KMS-11 (cell line): ENCODE results near the gene RANBP3.
"Not testable (repeated sequence)": the region's sequence is repeated elsewhere in the genome, so short reads cannot be mapped to it uniquely, and the experiment has no call there.

Source experiments
- H2AFZ ChIP-seq: fragments of 200-600 bp; sonication (generic); 2 replicates; pipeline ENCODE4 v1.6.1; 2016; ENCODE audit warnings: antibody characterized with exemption, mixed run types, low read depth
- H3K27ac ChIP-seq: fragments of 200-600 bp; sonication (generic); 2 replicates; pipeline ENCODE4 v1.6.1; 2016; ENCODE audit warnings: mild to moderate bottlenecking, mixed run types
- H3K27me3 ChIP-seq: fragments of 200-600 bp; sonication (generic); 2 replicates; pipeline ENCODE4 v1.6.1; 2017; ENCODE audit warnings: mild to moderate bottlenecking, low read depth, mixed run types, moderate library complexity; ENCODE audit not compliant: insufficient read depth
- H3K36me3 ChIP-seq: fragments of 200-600 bp; sonication (generic); 2 replicates; pipeline ENCODE4 v1.6.1; 2017; ENCODE audit warnings: mild to moderate bottlenecking, mixed run types; ENCODE audit not compliant: insufficient read depth
- H3K4me1 ChIP-seq: fragments of 200-600 bp; sonication (generic); 2 replicates; pipeline ENCODE4 v1.6.1; 2016; ENCODE audit warnings: mild to moderate bottlenecking, low read depth, mixed run types; ENCODE audit not compliant: poor library complexity, severe bottlenecking
- H3K4me2 ChIP-seq: fragments of 200-600 bp; sonication (generic); 2 replicates; pipeline ENCODE4 v1.7.0; 2016; ENCODE audit warnings: mild to moderate bottlenecking, mixed run types
- H3K4me3 ChIP-seq: fragments of 200-600 bp; sonication (generic); IDR thresholded peaks from 2 replicates; pipeline ENCODE4 v1.6.1; 2017; ENCODE audit warnings: low read depth, low read length, mixed read lengths; ENCODE audit not compliant: insufficient read depth
- H3K79me2 ChIP-seq: fragments of 200-600 bp; sonication (generic); 2 replicates; pipeline ENCODE4 v1.6.1; 2016; ENCODE audit warnings: low read depth, mixed run types; ENCODE audit not compliant: insufficient read depth
- H3K9ac ChIP-seq: fragments of 200-600 bp; sonication (generic); 2 replicates; pipeline ENCODE4 v1.6.1; 2016; ENCODE audit warnings: mild to moderate bottlenecking, mixed run types
- H4K20me1 ChIP-seq: fragments of 200-600 bp; sonication (generic); 2 replicates; pipeline ENCODE4 v1.6.1; 2016; ENCODE audit warnings: mild to moderate bottlenecking, mixed run types; ENCODE audit not compliant: insufficient read depth
- CTCF ChIP-seq: fragments of 200-600 bp; sonication (generic); conservative IDR thresholded peaks from 2 replicates; pipeline ENCODE4 v1.6.1; 2017; ENCODE audit warnings: low read depth, mild to moderate bottlenecking, antibody characterized with exemption, low read length, moderate library complexity, mixed read lengths

Gene RANBP3

GRCh38 chr19:5987077-5987818 lies 9.3 kb upstream of the RANBP3 start:
- H3K9ac ChIP-seq, result peak overlapping the region; percentile 45; the same call in 1 of the 2 replicates
- no peaks in the 10 kb centered on the region for H4K20me1 ChIP-seq
- H3K27me3 ChIP-seq, result no peaks in the 10 kb centered on the region
- H3K27ac ChIP-seq, result no peak overlapping the region
- peak overlapping the region; percentile 96 for H3K4me2 ChIP-seq
- no peaks in the 10 kb centered on the region for H3K79me2 ChIP-seq
- no peaks in the 10 kb centered on the region for H3K36me3 ChIP-seq
- H3K4me3 ChIP-seq, result no peak overlapping the region
- TF ChIP-seq CTCF, result peak; percentile 93
- H3K4me1 ChIP-seq, result peaks cover 3% of the 10 kb centered on the region
- peak overlapping the region; percentile 93 for H2AFZ ChIP-seq

GRCh38 chr19:5985837-5986236 lies 7.9 kb upstream of the RANBP3 start:
- not testable (repeated sequence) for H3K27ac ChIP-seq, H3K4me1 ChIP-seq, H3K4me3 ChIP-seq, H3K27me3 ChIP-seq, H3K79me2 ChIP-seq, H4K20me1 ChIP-seq, H3K36me3 ChIP-seq, H2AFZ ChIP-seq, H3K9ac ChIP-seq, H3K4me2 ChIP-seq

- Histone ChIP-seq H3K79me2 (no peaks in the 10 kb centered on the region), H3K36me3 (no peaks in the 10 kb centered on the region), H4K20me1 (no peaks in the 10 kb centered on the region), H2AFZ (no peak overlapping the region), H3K27ac (no peak overlapping the region), H3K27me3 (no peaks in the 10 kb centered on the region), H3K4me3 (no peak overlapping the region), H3K4me1 (peaks cover 3% of the 10 kb centered on the region), H3K9ac (no peak overlapping the region), H3K4me2 (no peak overlapping the region)
- TF ChIP-seq CTCF, result no peak
Measured at GRCh38 chr19:5985098-5985783, 7.3 kb upstream of the RANBP3 start.

- H3K36me3 ChIP-seq, result no peaks in the 10 kb centered on the region
- no peak overlapping the region for H3K4me3 ChIP-seq
- no peak overlapping the region for H3K9ac ChIP-seq
- H3K79me2 ChIP-seq, result 0 out of 2 replicates have a peak, but pooled peaks cover under 1% of the 10 kb centered on the region
- no peak for TF ChIP-seq CTCF
- no peak overlapping the region for H3K27ac ChIP-seq
- no peaks in the 10 kb centered on the region for H3K27me3 ChIP-seq
- H4K20me1 ChIP-seq, result no peaks in the 10 kb centered on the region
- H3K4me1 ChIP-seq, result peaks cover 3% of the 10 kb centered on the region
- no peak overlapping the region for H3K4me2 ChIP-seq
- H2AFZ ChIP-seq, result no peak overlapping the region
Measured at GRCh38 chr19:5984600-5984999, 6.7 kb upstream of the RANBP3 start.

GRCh38 chr19:5983367-5983955 lies 5.5 kb upstream of the RANBP3 start:
- TF ChIP-seq CTCF, result no peak
- Histone ChIP-seq H3K27ac (no peak overlapping the region), H4K20me1 (no peaks in the 10 kb centered on the region), H2AFZ (no peak overlapping the region), H3K27me3 (no peaks in the 10 kb centered on the region), H3K4me2 (no peak overlapping the region), H3K36me3 (no peaks in the 10 kb centered on the region), H3K4me3 (no peak overlapping the region), H3K4me1 (peaks cover 8% of the 10 kb centered on the region), H3K79me2 (peaks cover 12% of the 10 kb centered on the region; the same call in 1 of the 2 replicates), H3K9ac (no peak overlapping the region)
